HepG2 (cell line): ENCODE results near the gene JAG1. TPM values are rescaled to one million over a fixed set of nuclear protein-coding genes. Genes with fewer than 3 reads are reported as not detected.

Source experiments
- CHD2 ChIP-seq: IDR thresholded peaks from 2 replicates; pipeline ENCODE4 v1.6.1; 2011; ENCODE audit warnings: low read depth, low read length, improper control_type of control experiment
- ELF1 ChIP-seq: sonication (generic); formaldehyde crosslinking; IDR thresholded peaks from 2 replicates; pipeline ENCODE4 v1.4.0; 2020; ENCODE audit warnings: missing genetic modification reagents
- SNAI1 ChIP-seq: sonication (generic); formaldehyde crosslinking; IDR thresholded peaks from 2 replicates; pipeline ENCODE4 v1.5.0; 2020; ENCODE audit warnings: mild to moderate bottlenecking, missing genetic modification reagents, borderline replicate concordance
- ZFYVE20 ChIP-seq: sonication (generic); formaldehyde crosslinking; IDR thresholded peaks from 2 replicates; pipeline ENCODE4 v1.8.0; 2023; ENCODE audit warnings: low read depth, mild to moderate bottlenecking, moderate library complexity, missing genetic modification reagents, borderline replicate concordance
- ZNF318 ChIP-seq: sonication (generic); formaldehyde crosslinking; IDR thresholded peaks from 2 replicates; pipeline ENCODE4 v1.4.0; 2020; ENCODE audit warnings: mild to moderate bottlenecking, missing genetic modification reagents
- ZNF775 ChIP-seq: sonication (generic); formaldehyde crosslinking; IDR thresholded peaks from 2 replicates; pipeline ENCODE4 v1.4.0; 2020; ENCODE audit warnings: missing genetic modification reagents, mild to moderate bottlenecking, moderate library complexity, borderline replicate concordance
- polyA plus RNA-seq, 8 experiments: library from polyadenylated mRNA; depleted of rRNA in 3 of 8; stranded (reverse) in 7 of 8; unstranded in 1 of 8; fragments of >200 nt; fragmentation: Illumina TruSeq in 4 of 8; extraction: Trizol in 4 of 8; gene quantifications; 2 replicates each; pipeline versions ENCODE4 v1.2.1 to v1.2.3, GENCODE V29; 2011 to 2016; ENCODE audit warnings: low read depth in 4 of 8, missing spikeins in 1 of 8, mixed read lengths in 1 of 8; ENCODE audit not compliant: insufficient read depth in 1 of 8
- total RNA-seq, 5 experiments: library from RNA; depleted of rRNA; stranded (reverse); fragments of >200 nt; fragmentation: Illumina TruSeq; extraction: Trizol; gene quantifications; 2 replicates each; pipeline ENCODE4 v1.2.3, GENCODE V29; 2016; ENCODE audit warnings: low read depth in 1 of 5
- TF ChIP-seq, protein P1 (sequence below), 2 experiments: fragments of 450-650 bp in 1 of 2; sonication (generic) in 1 of 2; formaldehyde crosslinking in 1 of 2; IDR thresholded peaks; 2 replicates each; pipeline versions ENCODE4 v1.6.1 to v1.8.0; 2016 to 2022; ENCODE audit warnings: antibody characterized with exemption in 1 of 2, mild to moderate bottlenecking in 1 of 2, missing genetic modification reagents in 1 of 2

The JAG1 gene
- total and polyA plus RNA-seq, 2 of the 13 experiments (the other 11 are each of a cell fraction or from before 2014, with no cell fraction given): 47.1 to 56.3 TPM

GRCh38 chr20:10672624-10673127 lies 1.1 kb downstream of the JAG1 start (continued):
- TF ChIP-seq, protein P1, sequence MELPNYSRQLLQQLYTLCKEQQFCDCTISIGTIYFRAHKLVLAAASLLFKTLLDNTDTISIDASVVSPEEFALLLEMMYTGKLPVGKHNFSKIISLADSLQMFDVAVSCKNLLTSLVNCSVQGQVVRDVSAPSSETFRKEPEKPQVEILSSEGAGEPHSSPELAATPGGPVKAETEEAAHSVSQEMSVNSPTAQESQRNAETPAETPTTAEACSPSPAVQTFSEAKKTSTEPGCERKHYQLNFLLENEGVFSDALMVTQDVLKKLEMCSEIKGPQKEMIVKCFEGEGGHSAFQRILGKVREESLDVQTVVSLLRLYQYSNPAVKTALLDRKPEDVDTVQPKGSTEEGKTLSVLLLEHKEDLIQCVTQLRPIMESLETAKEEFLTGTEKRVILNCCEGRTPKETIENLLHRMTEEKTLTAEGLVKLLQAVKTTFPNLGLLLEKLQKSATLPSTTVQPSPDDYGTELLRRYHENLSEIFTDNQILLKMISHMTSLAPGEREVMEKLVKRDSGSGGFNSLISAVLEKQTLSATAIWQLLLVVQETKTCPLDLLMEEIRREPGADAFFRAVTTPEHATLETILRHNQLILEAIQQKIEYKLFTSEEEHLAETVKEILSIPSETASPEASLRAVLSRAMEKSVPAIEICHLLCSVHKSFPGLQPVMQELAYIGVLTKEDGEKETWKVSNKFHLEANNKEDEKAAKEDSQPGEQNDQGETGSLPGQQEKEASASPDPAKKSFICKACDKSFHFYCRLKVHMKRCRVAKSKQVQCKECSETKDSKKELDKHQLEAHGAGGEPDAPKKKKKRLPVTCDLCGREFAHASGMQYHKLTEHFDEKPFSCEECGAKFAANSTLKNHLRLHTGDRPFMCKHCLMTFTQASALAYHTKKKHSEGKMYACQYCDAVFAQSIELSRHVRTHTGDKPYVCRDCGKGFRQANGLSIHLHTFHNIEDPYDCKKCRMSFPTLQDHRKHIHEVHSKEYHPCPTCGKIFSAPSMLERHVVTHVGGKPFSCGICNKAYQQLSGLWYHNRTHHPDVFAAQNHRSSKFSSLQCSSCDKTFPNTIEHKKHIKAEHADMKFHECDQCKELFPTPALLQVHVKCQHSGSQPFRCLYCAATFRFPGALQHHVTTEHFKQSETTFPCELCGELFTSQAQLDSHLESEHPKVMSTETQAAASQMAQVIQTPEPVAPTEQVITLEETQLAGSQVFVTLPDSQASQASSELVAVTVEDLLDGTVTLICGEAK (IDR thresholded peaks at IDR 0.05): no peak
- TF ChIP-seq, protein P1 (CRISPR knock-in tag; IDR thresholded peaks at IDR 0.05): no peak; the same call in 1 of the 2 replicates
- TF ChIP-seq ELF1 (no peak; the same call in 1 of the 2 replicates), CHD2 (peak; percentile 13; the same call in 1 of the 2 replicates), ZFYVE20 (CRISPR knock-in tag) (0 out of 2 replicates have a peak, but pooled peaks have one; percentile 56), SNAI1 (CRISPR knock-in tag) (peak; percentile 48; the same call in 1 of the 2 replicates), ZNF318 (no peak), ZNF775 (CRISPR knock-in tag) (no peak)
